ENCODE data around the gene FUT2. TPM values are rescaled to one million over a fixed set of nuclear protein-coding genes. Genes with fewer than 3 reads are reported as not detected.

Gene FUT2
- total RNA-seq: not detected in 2 replicates

DNA sequence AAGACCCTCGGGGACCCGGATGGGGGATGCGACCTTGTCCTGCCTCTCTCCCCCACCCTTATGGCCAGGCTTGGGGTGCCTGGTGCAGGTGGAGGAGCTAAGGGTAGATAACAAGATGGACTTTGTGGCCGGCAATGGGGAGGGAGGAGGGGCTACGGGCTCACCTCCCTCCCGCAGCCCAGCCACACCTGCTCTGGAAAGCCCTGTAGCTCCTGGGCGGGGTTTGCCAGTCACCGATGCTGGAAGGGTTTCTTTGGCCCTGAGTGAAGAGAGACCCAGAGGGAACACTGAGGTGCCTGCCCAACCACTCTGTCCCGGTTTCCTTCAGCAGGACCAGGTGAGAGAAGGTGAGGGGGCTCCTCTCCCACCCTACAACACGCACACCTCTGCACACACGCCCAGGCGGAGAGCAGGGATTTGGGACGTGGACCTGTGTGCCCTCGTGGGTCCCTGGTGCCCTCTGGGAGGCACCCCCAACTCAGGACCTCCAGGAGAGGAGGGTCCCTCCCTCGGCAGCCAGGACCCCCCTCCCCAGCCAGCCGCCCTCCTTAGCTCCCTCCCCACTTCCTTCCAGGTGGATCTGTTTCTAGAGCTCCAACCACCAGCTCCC, at the start of gene FUT2:
TSS of gene FUT2 (plus strand) at position 229 of the 610 bp plus-strand sequence. CDS start 6,986 bp downstream, outside the sequence.

GRCh38 chr19:48646001-48646721, 49.6 kb upstream of the FUT2 start, which contains the start of gene CA11:
Gene CA11 (minus strand): TSS chr19:48646187. CDS start chr19:48645632, 555 bp downstream.

GRCh38 chr19:48672994-48673393, 22.8 kb upstream of the FUT2 start, which contains the start of gene NTN5:
Gene NTN5 (minus strand): TSS chr19:48673017. CDS start chr19:48670986, 2,031 bp downstream.

DNA sequence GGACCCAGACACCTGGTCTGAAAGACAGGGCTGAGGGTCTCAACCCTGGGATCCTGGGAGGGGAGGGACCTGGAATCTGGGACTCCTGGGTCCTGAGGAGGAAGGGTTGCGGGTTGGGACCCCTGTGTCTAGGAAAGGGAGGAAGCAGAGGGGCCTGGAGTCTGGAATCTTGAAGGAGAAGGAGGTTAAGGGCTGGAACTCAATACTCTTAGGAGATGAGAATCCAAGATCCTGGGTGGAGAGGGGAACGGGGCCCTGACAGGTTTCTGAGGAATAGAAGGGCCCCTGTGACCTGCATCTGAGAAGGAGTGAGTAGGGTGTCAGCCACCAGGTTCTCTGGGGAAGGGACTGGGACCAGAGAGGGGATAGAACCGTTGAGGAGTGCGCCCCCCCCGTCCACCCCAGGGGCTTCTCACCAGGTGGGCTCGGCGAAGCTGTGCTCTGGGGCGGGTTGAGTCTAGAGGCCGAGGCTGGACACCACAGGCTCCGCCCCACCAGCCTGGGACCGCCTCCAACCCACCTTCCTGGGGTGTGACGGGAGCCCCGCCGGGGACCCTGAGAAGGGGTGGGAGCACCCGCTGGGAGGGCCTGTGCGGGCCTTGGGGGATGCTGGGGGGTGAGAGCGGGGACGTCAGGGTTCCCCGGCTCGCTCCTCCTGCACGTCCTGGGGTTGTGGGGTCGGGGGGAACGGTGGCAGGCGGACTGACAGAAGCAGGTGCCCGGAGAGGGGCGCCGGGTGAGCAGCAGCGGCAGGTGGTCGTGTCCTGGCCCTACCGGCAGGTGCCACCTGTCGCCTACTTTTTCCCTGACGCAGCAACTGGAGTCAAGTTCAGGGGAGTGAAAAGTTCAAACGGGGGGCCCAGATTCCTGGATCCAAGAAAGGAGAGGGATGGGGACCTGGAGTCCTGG, 23.7 kb downstream of the FUT2 start, which contains the start of gene MAMSTR:
TSS of gene MAMSTR (minus strand) at position 463 of the 909 bp plus-strand sequence. CDS start 694 bp downstream, outside the sequence.

GRCh38 chr19:48740164-48740972, 44.6 kb downstream of the FUT2 start, which contains the start of gene RASIP1:
Gene RASIP1 (minus strand): TSS chr19:48740610. CDS start chr19:48740282, 328 bp downstream.

DNA sequence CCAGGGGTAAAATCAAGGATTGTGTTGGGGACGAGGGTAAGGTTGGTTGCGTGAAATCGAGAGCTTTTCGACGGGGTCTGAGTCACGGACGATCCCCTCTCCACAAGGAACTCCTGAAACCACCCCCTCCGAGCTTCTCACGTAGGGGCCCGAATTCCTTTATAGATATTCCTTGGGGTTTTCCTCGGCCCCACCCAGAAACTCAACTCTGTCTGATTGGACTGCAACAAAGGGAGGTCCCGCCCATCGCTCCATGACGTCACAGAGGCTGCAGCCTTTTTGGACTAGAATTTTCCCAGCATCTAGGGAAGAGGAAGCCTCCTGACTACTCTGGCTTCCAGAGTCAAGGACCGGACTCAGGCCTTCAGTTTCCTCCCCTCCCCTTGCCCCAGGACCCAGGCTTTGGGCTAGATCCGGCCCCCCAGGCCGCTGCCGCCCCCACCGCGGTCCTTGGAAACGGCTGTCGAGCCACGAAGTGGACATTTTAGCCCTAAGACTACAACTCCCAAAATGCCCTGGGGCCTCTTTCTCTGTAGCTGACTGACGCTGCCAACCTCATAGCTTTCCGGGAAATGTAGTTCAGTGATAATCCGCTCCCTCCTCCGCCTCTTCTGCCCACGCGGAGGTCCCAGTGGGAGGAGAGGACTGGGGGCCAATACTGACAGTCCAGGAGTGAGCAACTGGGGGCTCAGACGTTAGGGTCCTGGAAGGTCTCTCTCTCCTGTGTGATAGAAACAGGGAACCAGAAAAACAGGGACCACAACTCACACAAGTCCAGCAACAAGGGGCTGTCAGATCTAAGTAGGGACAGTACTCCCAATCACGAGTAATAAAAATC, 51.2 kb downstream of the FUT2 start, which contains the start of gene IZUMO1:
TSS of gene IZUMO1 (minus strand) at position 172 of the 838 bp plus-strand sequence. CDS start 1,050 bp downstream, outside the sequence.

GRCh38 chr19:48752496-48753365, 57.0 kb downstream of the FUT2 start, which contains the start of gene FUT1:
Gene FUT1 (minus strand): TSS chr19:48752641. CDS start chr19:48751281, 1,360 bp downstream.

DNA sequence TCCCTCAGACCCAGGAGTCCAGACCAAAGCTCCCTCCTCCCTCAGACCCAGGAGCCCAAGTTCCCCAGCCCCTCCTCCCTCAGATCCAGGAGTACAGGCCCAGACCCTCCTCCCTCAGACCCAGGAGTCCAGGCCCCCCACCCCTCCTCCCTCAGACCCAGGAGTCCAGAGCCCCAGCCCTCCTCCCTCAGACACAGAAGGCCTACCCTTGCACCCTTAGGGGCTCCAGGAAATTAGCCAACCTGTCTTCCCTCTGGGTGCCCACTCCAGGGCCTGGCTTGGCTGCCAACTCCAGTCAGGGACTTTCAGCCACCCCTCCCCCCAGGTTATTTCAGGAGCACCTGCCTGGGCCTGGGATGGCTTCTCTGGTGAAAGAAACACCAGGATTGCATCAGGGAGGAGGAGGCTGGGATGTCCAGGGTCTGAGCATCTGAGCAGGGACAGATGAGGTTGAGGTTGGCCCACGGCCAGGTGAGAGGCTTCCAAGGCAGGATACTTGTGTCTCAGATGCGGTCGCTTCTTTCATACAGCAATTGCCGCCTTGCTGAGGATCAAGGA, 59.4 kb downstream of the FUT2 start, which contains the start of gene FGF21:
TSS of gene FGF21 (plus strand) at position 441 of the 558 bp plus-strand sequence. CDS start 713 bp downstream, outside the sequence.

Other genes starting within 250 kb of the FUT2 start
- gene GRWD1, start 250.0 kb upstream of the FUT2 start, total RNA-seq: 14.7 and 39.3 TPM in 2 replicates
- under 0.01 and 0.63 TPM in 2 replicates for gene KCNJ14, start 240.4 kb upstream of the FUT2 start, total RNA-seq
- gene CYTH2, start 226.6 kb upstream of the FUT2 start, total RNA-seq: 48.4 and 53.1 TPM in 2 replicates
- gene LMTK3, start 184.1 kb upstream of the FUT2 start, total RNA-seq: 0.06 TPM in 1 of 2 replicates, not detected in the other
- not detected in 2 replicates for gene SULT2B1, start 143.8 kb upstream of the FUT2 start, total RNA-seq
- not detected in 2 replicates for gene SPACA4, start 89.2 kb upstream of the FUT2 start, total RNA-seq
- gene FAM83E, start 80.9 kb upstream of the FUT2 start, total RNA-seq: 0.49 and 0.94 TPM in 2 replicates
- gene RPL18, start 76.8 kb upstream of the FUT2 start, total RNA-seq: 1,360 and 2,089 TPM in 2 replicates
- gene SPHK2, start 76.5 kb upstream of the FUT2 start, total RNA-seq: 5.2 and 6.4 TPM in 2 replicates
- gene DBP, start 58.6 kb upstream of the FUT2 start, total RNA-seq: 1.5 and 2.6 TPM in 2 replicates
- 0.97 and 2.7 TPM in 2 replicates for gene CA11, start 49.8 kb upstream of the FUT2 start, total RNA-seq
- gene NTN5, start 23.0 kb upstream of the FUT2 start, total RNA-seq: 0.06 and 0.16 TPM in 2 replicates
- gene MAMSTR, start 23.8 kb downstream of the FUT2 start, total RNA-seq: 0.16 and 0.25 TPM in 2 replicates
- gene RASIP1, start 44.6 kb downstream of the FUT2 start, total RNA-seq: 60.3 and 78.2 TPM in 2 replicates
- gene IZUMO1, start 50.9 kb downstream of the FUT2 start, total RNA-seq: 0.16 and 0.50 TPM in 2 replicates
- gene FUT1, start 56.7 kb downstream of the FUT2 start, total RNA-seq: 6.3 and 6.9 TPM in 2 replicates
- not detected in 2 replicates for gene FGF21, start 59.6 kb downstream of the FUT2 start, total RNA-seq
- gene BCAT2, start 115.1 kb downstream of the FUT2 start, total RNA-seq: 31.7 and 33.9 TPM in 2 replicates
- 5.7 and 9.9 TPM in 2 replicates for gene HSD17B14, start 140.5 kb downstream of the FUT2 start, total RNA-seq
- 0.32 and 4.3 TPM in 2 replicates for gene PLEKHA4, start 172.6 kb downstream of the FUT2 start, total RNA-seq
- gene PPP1R15A, start 176.4 kb downstream of the FUT2 start, total RNA-seq: 22.8 and 63.6 TPM in 2 replicates
- gene TULP2, start 202.8 kb downstream of the FUT2 start, total RNA-seq: 0.13 and 0.16 TPM in 2 replicates
- gene NUCB1, start 204.3 kb downstream of the FUT2 start, total RNA-seq: 158 and 247 TPM in 2 replicates
- not detected in 2 replicates for gene DHDH, start 237.7 kb downstream of the FUT2 start, total RNA-seq

Measured in bladder microvascular endothelial cell (primary cell).